ENCODE data around the gene CTNNBL1. TPM values are rescaled to one million over a fixed set of nuclear protein-coding genes. Genes with fewer than 3 reads are reported as not detected.

The CTNNBL1 gene
- total and polyA plus RNA-seq, 2 donors (not counting 1 experiment from before 2014, with no cell fraction given): 31.3 to 39.0 TPM

- no peak for TF ChIP-seq CTCF (conservative IDR thresholded peaks at IDR 0.05 in 1 of 2, IDR thresholded peaks at IDR 0.05 in 1 of 2; ENCODE audit: low read depth in 1 of 2, low read length in 2 of 2)
- no peak for TF ChIP-seq EZH2 (IDR thresholded peaks at IDR 0.05; ENCODE audit: low read length, missing control alignments)
- H3K9me3 ChIP-seq (ENCODE audit: control insufficient read depth, insufficient read depth, low read depth, low read length): no peaks in the 10 kb centered on the region
- no peak overlapping the region for H3K4me2 ChIP-seq (ENCODE audit: extremely low read depth, insufficient read depth, low read length)
- no peaks in the 10 kb centered on the region for H4K20me1 ChIP-seq (ENCODE audit: control insufficient read depth, extremely low read depth, insufficient read depth, low read length)
- no peak overlapping the region for H3K4me3 ChIP-seq (replicated peaks in 1 of 4; ENCODE audit: control extremely low read depth in 1 of 4, insufficient read depth in 1 of 4, low read depth in 3 of 4, low read length in 4 of 4)
- DNase-seq (ENCODE audit: low read depth in 2 of 2): no peak
- no peak overlapping the region for H3K27ac ChIP-seq (ENCODE audit: insufficient read depth, low read length)
- no peaks in the 10 kb centered on the region for H3K36me3 ChIP-seq (ENCODE audit: control insufficient read depth, insufficient read depth, low read length)
- H3K4me1 ChIP-seq (ENCODE audit: control insufficient read depth, extremely low read depth, insufficient read depth, low read length): no peaks in the 10 kb centered on the region
- H3K27me3 ChIP-seq (ENCODE audit: control insufficient read depth, insufficient read depth, low read length): no peaks in the 10 kb centered on the region
- no peak overlapping the region for H2AFZ ChIP-seq (ENCODE audit: low read length)
- H3K79me2 ChIP-seq (ENCODE audit: control insufficient read depth, insufficient read depth, low read length): no peaks in the 10 kb centered on the region
- no peak overlapping the region for H3K9ac ChIP-seq (ENCODE audit: insufficient read depth, low read length)
Observed at GRCh38 chr20:37764333-37764935, 70.6 kb downstream of the CTNNBL1 start.

- no peak overlapping the region for H3K9ac ChIP-seq (ENCODE audit: insufficient read depth, low read length)
- no peaks in the 10 kb centered on the region for H3K27me3 ChIP-seq (ENCODE audit: control insufficient read depth, insufficient read depth, low read length)
- no peak overlapping the region for H3K27ac ChIP-seq (ENCODE audit: insufficient read depth, low read length)
- no peaks in the 10 kb centered on the region for H3K79me2 ChIP-seq (ENCODE audit: control insufficient read depth, insufficient read depth, low read length)
- H2AFZ ChIP-seq (ENCODE audit: low read length): no peak overlapping the region
- no peak overlapping the region for H3K4me2 ChIP-seq (ENCODE audit: extremely low read depth, insufficient read depth, low read length)
- H3K4me3 ChIP-seq (replicated peaks in 1 of 4; ENCODE audit: control extremely low read depth in 1 of 4, insufficient read depth in 1 of 4, low read depth in 3 of 4, low read length in 4 of 4): no peak overlapping the region
- H3K9me3 ChIP-seq (ENCODE audit: control insufficient read depth, insufficient read depth, low read depth, low read length): no peaks in the 10 kb centered on the region
- no peak for DNase-seq (ENCODE audit: low read depth in 2 of 2)
- H4K20me1 ChIP-seq (ENCODE audit: control insufficient read depth, extremely low read depth, insufficient read depth, low read length): no peaks in the 10 kb centered on the region
- H3K4me1 ChIP-seq (ENCODE audit: control insufficient read depth, extremely low read depth, insufficient read depth, low read length): no peaks in the 10 kb centered on the region
- TF ChIP-seq EZH2 (IDR thresholded peaks at IDR 0.05; ENCODE audit: low read length, missing control alignments): no peak
- no peak for TF ChIP-seq CTCF (conservative IDR thresholded peaks at IDR 0.05 in 1 of 2, IDR thresholded peaks at IDR 0.05 in 1 of 2; ENCODE audit: low read depth in 1 of 2, low read length in 2 of 2)
- H3K36me3 ChIP-seq (ENCODE audit: control insufficient read depth, insufficient read depth, low read length): no peaks in the 10 kb centered on the region
Observed at GRCh38 chr20:37770908-37771307, 77.1 kb downstream of the CTNNBL1 start.

- Histone ChIP-seq H2AFZ (ENCODE audit: low read length) (no peak overlapping the region), H4K20me1 (ENCODE audit: control insufficient read depth, extremely low read depth, insufficient read depth, low read length) (no peaks in the 10 kb centered on the region), H3K4me2 (ENCODE audit: extremely low read depth, insufficient read depth, low read length) (no peak overlapping the region), H3K27ac (ENCODE audit: insufficient read depth, low read length) (no peak overlapping the region), H3K9me3 (ENCODE audit: control insufficient read depth, insufficient read depth, low read depth, low read length) (no peaks in the 10 kb centered on the region), H3K9ac (ENCODE audit: insufficient read depth, low read length) (no peak overlapping the region), H3K4me1 (ENCODE audit: control insufficient read depth, extremely low read depth, insufficient read depth, low read length) (no peaks in the 10 kb centered on the region), H3K27me3 (ENCODE audit: control insufficient read depth, insufficient read depth, low read length) (no peaks in the 10 kb centered on the region), H3K4me3 (replicated peaks in 1 of 4; ENCODE audit: control extremely low read depth in 1 of 4, insufficient read depth in 1 of 4, low read depth in 3 of 4, low read length in 4 of 4) (no peak overlapping the region), H3K36me3 (ENCODE audit: control insufficient read depth, insufficient read depth, low read length) (peaks cover 2% of the 10 kb centered on the region), H3K79me2 (ENCODE audit: control insufficient read depth, insufficient read depth, low read length) (no peaks in the 10 kb centered on the region)
- no peak for TF ChIP-seq EZH2 (IDR thresholded peaks at IDR 0.05; ENCODE audit: low read length, missing control alignments)
- no peak for TF ChIP-seq CTCF (conservative IDR thresholded peaks at IDR 0.05 in 1 of 2, IDR thresholded peaks at IDR 0.05 in 1 of 2; ENCODE audit: low read depth in 1 of 2, low read length in 2 of 2)
- no peak for DNase-seq (ENCODE audit: low read depth in 2 of 2)
Observed at GRCh38 chr20:37773291-37773826, 79.5 kb downstream of the CTNNBL1 start.
